ENCODE data around the gene MEGF6. TPM values are rescaled to one million over a fixed set of nuclear protein-coding genes. Genes with fewer than 3 reads are reported as not detected.

The MEGF6 gene
- total and polyA plus RNA-seq, 9 of the 15 experiments (the other 6 are each of a cell fraction or from before 2014, with no cell fraction given) = 0.03 to 1.7 (median 0.24) TPM; not detected in 3

- Histone ChIP-seq H3K27me3 (ENCODE audit: control insufficient read depth in 2 of 2, insufficient read depth in 2 of 2, low read length in 2 of 2) (peaks cover 3 to 50% of the 10 kb centered on the region in 2 experiments; a peak in 3 of 5 replicates), H3K9ac (ENCODE audit: insufficient read depth in 1 of 2, low read depth in 2 of 2, low read length in 2 of 2) (no peak overlapping the region), H3K4me1 (replicated peaks in 1 of 2; ENCODE audit: control insufficient read depth in 2 of 2, insufficient read depth in 2 of 2, low read length in 2 of 2) (peaks cover 0 to 51% of the 10 kb centered on the region in 2 experiments; a peak in 1 of 5 replicates), H4K20me1 (replicated peaks; ENCODE audit: control insufficient read depth, insufficient read depth, low read length) (peaks cover 23% of the 10 kb centered on the region; the same call in 1 of the 2 replicates), H3K9me1 (ENCODE audit: control insufficient read depth, insufficient read depth, low read length) (no peaks in the 10 kb centered on the region), H3K4me3 (no peak overlapping the region), H3K9me3 (replicated peaks; ENCODE audit: control insufficient read depth, insufficient read depth, low read depth, low read length) (no peaks in the 10 kb centered on the region), H2AFZ (ENCODE audit: low read depth, low read length) (no peak overlapping the region), H3K79me2 (ENCODE audit: control insufficient read depth, insufficient read depth, low read length) (no peaks in the 10 kb centered on the region), H3K27ac (ENCODE audit: extremely low read depth, low read depth, low read length) (no peak overlapping the region), H3K36me3 (ENCODE audit: control insufficient read depth, insufficient read depth, low read length) (no peaks in the 10 kb centered on the region), H3K4me2 (ENCODE audit: insufficient read depth, low read length) (no peak overlapping the region)
- ATAC-seq (no peak), DNase-seq (ENCODE audit: extremely low read depth in 1 of 4, low spot score in 3 of 4) (no peak), FAIRE-seq (no peak)
- intact Hi-C loops (cut with micrococcal nuclease) (no loop called here), in situ Hi-C loops (cut with MboI) (no loop called here)
- 1% methylated on average over 20 of the region's 22 CpGs for WGBS (ENCODE audit: insufficient coverage, low coverage, missing lambda C conversion rate)
- CTCF ChIA-PET (ENCODE audit: low intra/inter-chr PET ratio) = no interaction called here
- BruUV-seq (replicated peaks) = no TSS peak
- POLR2A ChIA-PET = interaction anchor here (0.6 kb wide), 3 partner anchors 71 to 408 kb away, joined by 3 read pairs; no protein-coding TSS in a partner anchor
- TF ChIP-seq KHSRP (IDR thresholded peaks at IDR 0.05) = no peak
- no peak for TF ChIP-seq CHCHD3 (CRISPR knock-in tag; IDR thresholded peaks at IDR 0.05)
- no peak for TF ChIP-seq ZNF184 (CRISPR knock-in tag; IDR thresholded peaks at IDR 0.05)
- TF ChIP-seq POLR2A (conservative IDR thresholded peaks at IDR 0.05) = no peak
- TF ChIP-seq STAT5B (CRISPR knock-in tag; IDR thresholded peaks at IDR 0.05) = no peak
- TF ChIP-seq ZNF695 (CRISPR knock-in tag; IDR thresholded peaks at IDR 0.05) = no peak
- TF ChIP-seq SIRT6 (IDR thresholded peaks at IDR 0.05; ENCODE audit: low read depth, low read length) = no peak
- TF ChIP-seq, protein P1, sequence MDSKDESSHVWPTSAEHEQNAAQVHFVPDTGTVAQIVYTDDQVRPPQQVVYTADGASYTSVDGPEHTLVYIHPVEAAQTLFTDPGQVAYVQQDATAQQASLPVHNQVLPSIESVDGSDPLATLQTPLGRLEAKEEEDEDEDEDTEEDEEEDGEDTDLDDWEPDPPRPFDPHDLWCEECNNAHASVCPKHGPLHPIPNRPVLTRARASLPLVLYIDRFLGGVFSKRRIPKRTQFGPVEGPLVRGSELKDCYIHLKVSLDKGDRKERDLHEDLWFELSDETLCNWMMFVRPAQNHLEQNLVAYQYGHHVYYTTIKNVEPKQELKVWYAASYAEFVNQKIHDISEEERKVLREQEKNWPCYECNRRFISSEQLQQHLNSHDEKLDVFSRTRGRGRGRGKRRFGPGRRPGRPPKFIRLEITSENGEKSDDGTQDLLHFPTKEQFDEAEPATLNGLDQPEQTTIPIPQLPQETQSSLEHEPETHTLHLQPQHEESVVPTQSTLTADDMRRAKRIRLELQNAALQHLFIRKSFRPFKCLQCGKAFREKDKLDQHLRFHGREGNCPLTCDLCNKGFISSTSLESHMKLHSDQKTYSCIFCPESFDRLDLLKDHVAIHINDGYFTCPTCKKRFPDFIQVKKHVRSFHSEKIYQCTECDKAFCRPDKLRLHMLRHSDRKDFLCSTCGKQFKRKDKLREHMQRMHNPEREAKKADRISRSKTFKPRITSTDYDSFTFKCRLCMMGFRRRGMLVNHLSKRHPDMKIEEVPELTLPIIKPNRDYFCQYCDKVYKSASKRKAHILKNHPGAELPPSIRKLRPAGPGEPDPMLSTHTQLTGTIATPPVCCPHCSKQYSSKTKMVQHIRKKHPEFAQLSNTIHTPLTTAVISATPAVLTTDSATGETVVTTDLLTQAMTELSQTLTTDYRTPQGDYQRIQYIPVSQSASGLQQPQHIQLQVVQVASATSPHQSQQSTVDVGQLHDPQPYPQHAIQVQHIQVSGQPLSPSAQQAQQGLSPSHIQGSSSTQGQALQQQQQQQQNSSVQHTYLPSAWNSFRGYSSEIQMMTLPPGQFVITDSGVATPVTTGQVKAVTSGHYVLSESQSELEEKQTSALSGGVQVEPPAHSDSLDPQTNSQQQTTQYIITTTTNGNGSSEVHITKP (IDR thresholded peaks at IDR 0.05; ENCODE audit: partially characterized antibody) = no peak
- TF ChIP-seq, protein P2, sequence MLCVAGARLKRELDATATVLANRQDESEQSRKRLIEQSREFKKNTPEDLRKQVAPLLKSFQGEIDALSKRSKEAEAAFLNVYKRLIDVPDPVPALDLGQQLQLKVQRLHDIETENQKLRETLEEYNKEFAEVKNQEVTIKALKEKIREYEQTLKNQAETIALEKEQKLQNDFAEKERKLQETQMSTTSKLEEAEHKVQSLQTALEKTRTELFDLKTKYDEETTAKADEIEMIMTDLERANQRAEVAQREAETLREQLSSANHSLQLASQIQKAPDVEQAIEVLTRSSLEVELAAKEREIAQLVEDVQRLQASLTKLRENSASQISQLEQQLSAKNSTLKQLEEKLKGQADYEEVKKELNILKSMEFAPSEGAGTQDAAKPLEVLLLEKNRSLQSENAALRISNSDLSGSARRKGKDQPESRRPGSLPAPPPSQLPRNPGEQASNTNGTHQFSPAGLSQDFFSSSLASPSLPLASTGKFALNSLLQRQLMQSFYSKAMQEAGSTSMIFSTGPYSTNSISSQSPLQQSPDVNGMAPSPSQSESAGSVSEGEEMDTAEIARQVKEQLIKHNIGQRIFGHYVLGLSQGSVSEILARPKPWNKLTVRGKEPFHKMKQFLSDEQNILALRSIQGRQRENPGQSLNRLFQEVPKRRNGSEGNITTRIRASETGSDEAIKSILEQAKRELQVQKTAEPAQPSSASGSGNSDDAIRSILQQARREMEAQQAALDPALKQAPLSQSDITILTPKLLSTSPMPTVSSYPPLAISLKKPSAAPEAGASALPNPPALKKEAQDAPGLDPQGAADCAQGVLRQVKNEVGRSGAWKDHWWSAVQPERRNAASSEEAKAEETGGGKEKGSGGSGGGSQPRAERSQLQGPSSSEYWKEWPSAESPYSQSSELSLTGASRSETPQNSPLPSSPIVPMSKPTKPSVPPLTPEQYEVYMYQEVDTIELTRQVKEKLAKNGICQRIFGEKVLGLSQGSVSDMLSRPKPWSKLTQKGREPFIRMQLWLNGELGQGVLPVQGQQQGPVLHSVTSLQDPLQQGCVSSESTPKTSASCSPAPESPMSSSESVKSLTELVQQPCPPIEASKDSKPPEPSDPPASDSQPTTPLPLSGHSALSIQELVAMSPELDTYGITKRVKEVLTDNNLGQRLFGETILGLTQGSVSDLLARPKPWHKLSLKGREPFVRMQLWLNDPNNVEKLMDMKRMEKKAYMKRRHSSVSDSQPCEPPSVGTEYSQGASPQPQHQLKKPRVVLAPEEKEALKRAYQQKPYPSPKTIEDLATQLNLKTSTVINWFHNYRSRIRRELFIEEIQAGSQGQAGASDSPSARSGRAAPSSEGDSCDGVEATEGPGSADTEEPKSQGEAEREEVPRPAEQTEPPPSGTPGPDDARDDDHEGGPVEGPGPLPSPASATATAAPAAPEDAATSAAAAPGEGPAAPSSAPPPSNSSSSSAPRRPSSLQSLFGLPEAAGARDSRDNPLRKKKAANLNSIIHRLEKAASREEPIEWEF (CRISPR knock-in tag; IDR thresholded peaks at IDR 0.05) = no peak
These were observed 108.4 kb downstream of the MEGF6 start for GRCh38 chr1:3502641-3503524.

All from K562 (cell line).